Natural killer cell (primary cell): ENCODE results near the gene PLPPR1. TPM values are rescaled to one million over a fixed set of nuclear protein-coding genes. Genes with fewer than 3 reads are reported as not detected.

ENCODE experiments used
- ATAC-seq, 3 donors: fragments of 150-1000 bp in 2 of 3; fragments of 200-7000 bp in 1 of 3; cut with Tn5 transposase; 1 replicate in 1 of 3; 2 replicates in 2 of 3; pipeline ENCODE4 v1.10.0; 2021; ENCODE audit warnings: mild to moderate bottlenecking in 2 of 3, moderate library complexity in 2 of 3
- DNase-seq, 2 donors: peaks; one replicate each; pipeline versions ENCODE4 v3.0.0 to v3.0.0-alpha.2; 2013 to 2021; ENCODE audit warnings: mixed read lengths in 1 of 2
- H3K27ac ChIP-seq: one replicate; pipeline ENCODE4 v1.5.1; 2013; ENCODE audit warnings: mild to moderate bottlenecking, low read length
- H3K27me3 ChIP-seq: one replicate; pipeline ENCODE4 v1.6.1; 2013; ENCODE audit warnings: low read length; ENCODE audit not compliant: control insufficient read depth, insufficient read depth
- H3K36me3 ChIP-seq: one replicate; pipeline ENCODE4 v1.6.1; 2013; ENCODE audit warnings: low read length; ENCODE audit not compliant: control insufficient read depth, insufficient read depth
- H3K4me1 ChIP-seq: one replicate; pipeline ENCODE4 v1.6.1; 2013; ENCODE audit warnings: low read length; ENCODE audit not compliant: control insufficient read depth, insufficient read depth
- H3K4me3 ChIP-seq: one replicate; pipeline ENCODE4 v1.5.1; 2013; ENCODE audit warnings: low read length
- H3K9me3 ChIP-seq: one replicate; pipeline ENCODE4 v1.6.1; 2013; ENCODE audit warnings: low read length; ENCODE audit not compliant: control insufficient read depth, insufficient read depth
- H3K27ac Mint-ChIP-seq, 2 donors: one replicate each; pipeline ENCODE4 v1.8.0; 2022; ENCODE audit warnings: mild to moderate bottlenecking in 2 of 2, mixed read lengths in 2 of 2, moderate library complexity in 1 of 2
- H3K27me3 Mint-ChIP-seq, 2 donors: one replicate each; pipeline ENCODE4 v1.8.0; 2022; ENCODE audit warnings: low read depth in 2 of 2, mixed read lengths in 2 of 2
- H3K36me3 Mint-ChIP-seq: one replicate; pipeline ENCODE4 v1.8.0; 2022; ENCODE audit warnings: mixed read lengths
- H3K4me1 Mint-ChIP-seq, 2 donors: one replicate each; pipeline ENCODE4 v1.8.0; 2022; ENCODE audit warnings: mixed read lengths in 2 of 2
- H3K4me3 Mint-ChIP-seq: one replicate; pipeline ENCODE4 v1.8.0; 2022; ENCODE audit warnings: mild to moderate bottlenecking, moderate library complexity, mixed read lengths
- H3K9me3 Mint-ChIP-seq, 2 donors: one replicate each; pipeline ENCODE4 v1.8.0; 2022; ENCODE audit warnings: mixed read lengths in 2 of 2
- CTCF ChIP-seq: fragments of 200-600 bp; IDR thresholded peaks from one replicate; pipeline ENCODE4 v1.8.0; 2022; ENCODE audit warnings: antibody characterized with exemption
- WGBS: methylation state at CpG from one replicate; pipeline ENCODE4 v1.1.7; 2013; ENCODE audit warnings: missing lambda C conversion rate; ENCODE audit not compliant: insufficient coverage; 5-methylcytosine and 5-hydroxymethylcytosine counted together
- intact Hi-C: fragments of 100-400 bp; cut with micrococcal nuclease; formaldehyde crosslinking; loops from one replicate; pipeline ENCODE4 v1.14.2; 2022
- total RNA-seq, 4 donors: library from RNA; stranded (reverse); fragments of 120-200 nt in 1 of 4; gene quantifications; one replicate each; pipeline versions ENCODE4 v1.2.3 to v1.2.4, GENCODE V29; 2013 to 2022

PLPPR1 gene
- total RNA-seq, 3 donors from 2014 or later (not counting 1 experiment from before 2014, with no cell fraction given), result not detected

- H3K27ac Mint-ChIP-seq, result no peak overlapping the region
- H3K27me3 ChIP-seq, result no peaks in the 10 kb centered on the region
- H3K4me3 Mint-ChIP-seq, result no peak overlapping the region
- TF ChIP-seq CTCF, result no peak
- WGBS, result 95% methylated on average over 4 of the region's 5 CpGs
- H3K4me1 ChIP-seq, result no peaks in the 10 kb centered on the region
- H3K27ac ChIP-seq, result no peak overlapping the region
- H3K36me3 ChIP-seq, result no peaks in the 10 kb centered on the region
- no peaks in the 10 kb centered on the region for H3K4me1 Mint-ChIP-seq
- H3K9me3 ChIP-seq, result no peaks in the 10 kb centered on the region
- ATAC-seq (no peak), DNase-seq (no peak)
- no peak overlapping the region for H3K4me3 ChIP-seq
- intact Hi-C loops, result no loop called here
- no peaks in the 10 kb centered on the region for H3K36me3 Mint-ChIP-seq
- H3K9me3 Mint-ChIP-seq, result no peaks in the 10 kb centered on the region
- peaks cover 0 to under 1% of the 10 kb centered on the region in 2 donors for H3K27me3 Mint-ChIP-seq
These were observed 325.7 kb downstream of the PLPPR1 start for GRCh38 chr9:101354143-101354764.

GRCh38 chr9:101354765-101355708, 326.5 kb downstream of the PLPPR1 start:
- 66% methylated on average over 6 of the region's 7 CpGs for WGBS
- DNase-seq (no peak), ATAC-seq (no peak)
- no peaks in the 10 kb centered on the region for H3K36me3 Mint-ChIP-seq
- no peaks in the 10 kb centered on the region for H3K27me3 ChIP-seq
- no peak overlapping the region for H3K4me3 Mint-ChIP-seq
- H3K4me3 ChIP-seq, result no peak overlapping the region
- no peaks in the 10 kb centered on the region for H3K9me3 ChIP-seq
- no peak overlapping the region for H3K27ac ChIP-seq
- no peaks in the 10 kb centered on the region for H3K9me3 Mint-ChIP-seq
- no peaks in the 10 kb centered on the region for H3K36me3 ChIP-seq
- H3K4me1 Mint-ChIP-seq, result no peaks in the 10 kb centered on the region
- no peaks in the 10 kb centered on the region for H3K27me3 Mint-ChIP-seq
- H3K4me1 ChIP-seq, result no peaks in the 10 kb centered on the region
- no peak for TF ChIP-seq CTCF
- intact Hi-C loops, result no loop called here
- no peak overlapping the region for H3K27ac Mint-ChIP-seq

GRCh38 chr9:101356619-101357018, 328.1 kb downstream of the PLPPR1 start:
- WGBS, result 0% methylated on average over 1 of the region's 1 CpG
- Mint-ChIP-seq H3K9me3 (no peaks in the 10 kb centered on the region), H3K4me3 (no peak overlapping the region)

More at GRCh38 chr9:101356619-101357018, 328.1 kb downstream of the PLPPR1 start:
- Histone ChIP-seq H3K27me3 (no peaks in the 10 kb centered on the region), H3K4me3 (no peak overlapping the region), H3K4me1 (no peaks in the 10 kb centered on the region), H3K9me3 (no peaks in the 10 kb centered on the region), H3K36me3 (no peaks in the 10 kb centered on the region), H3K27ac (no peak overlapping the region)
- intact Hi-C loops, result no loop called here
- Mint-ChIP-seq H3K27me3 (peaks cover 0 to 4% of the 10 kb centered on the region in 2 donors), H3K36me3 (no peaks in the 10 kb centered on the region), H3K4me1 (no peaks in the 10 kb centered on the region), H3K27ac (no peak overlapping the region)
- no peak for DNase-seq
- TF ChIP-seq CTCF, result no peak
- no peak for ATAC-seq
